GM21367 (cell line): Measurements from ENCODE around the gene SLC22A17.
"Not testable (repeated sequence)": the region's sequence is repeated elsewhere in the genome, so short reads cannot be mapped to it uniquely, and the experiment has no call there.

Experiments
- ATAC-seq: cut with Tn5 transposase; IDR thresholded peaks from one replicate; pipeline ENCODE4 v1.9.1; 2021; ENCODE audit not compliant: unreplicated experiment

SLC22A17 gene

GRCh38 chr14:23352506-23353432, at the start of gene SLC22A17:
SLC22A17 (minus strand) TSS chr14:23352887.
- ATAC-seq = no peak

- ATAC-seq = no peak
Measured at GRCh38 chr14:23401291-23401690, 48.6 kb upstream of the SLC22A17 start.

- ATAC-seq = not testable (repeated sequence)
Measured at GRCh38 chr14:23400496-23401149, 47.9 kb upstream of the SLC22A17 start.

- no peak for ATAC-seq
Measured at GRCh38 chr14:23399591-23399990, 46.9 kb upstream of the SLC22A17 start.

- ATAC-seq = no peak
Measured at GRCh38 chr14:23399136-23399535, 46.4 kb upstream of the SLC22A17 start.

- ATAC-seq = no peak
Measured at GRCh38 chr14:23398348-23398747, 45.7 kb upstream of the SLC22A17 start.

GRCh38 chr14:23396781-23397407, 44.2 kb upstream of the SLC22A17 start:
- no peak for ATAC-seq

GRCh38 chr14:23396126-23396525, 43.4 kb upstream of the SLC22A17 start:
- ATAC-seq = no peak

- ATAC-seq = no peak
Measured at GRCh38 chr14:23392613-23393012, 39.9 kb upstream of the SLC22A17 start.

GRCh38 chr14:23389871-23390270, 37.2 kb upstream of the SLC22A17 start:
- not testable (repeated sequence) for ATAC-seq

- no peak for ATAC-seq
Measured at GRCh38 chr14:23389396-23389795, 36.7 kb upstream of the SLC22A17 start.

GRCh38 chr14:23388996-23389395, 36.3 kb upstream of the SLC22A17 start:
- no peak for ATAC-seq

- no peak for ATAC-seq
Measured at GRCh38 chr14:23387916-23388882, 35.5 kb upstream of the SLC22A17 start.

GRCh38 chr14:23386999-23387398, 34.3 kb upstream of the SLC22A17 start:
- no peak for ATAC-seq

- not testable (repeated sequence) for ATAC-seq
Measured at GRCh38 chr14:23386266-23386657, 33.6 kb upstream of the SLC22A17 start.

GRCh38 chr14:23385642-23386265, 33.1 kb upstream of the SLC22A17 start:
- ATAC-seq = no peak

- ATAC-seq = no peak
Measured at GRCh38 chr14:23385244-23385641, 32.6 kb upstream of the SLC22A17 start.

- ATAC-seq = no peak
Measured at GRCh38 chr14:23384364-23385080, 31.8 kb upstream of the SLC22A17 start.

- no peak for ATAC-seq
Measured at GRCh38 chr14:23382731-23383440, 30.2 kb upstream of the SLC22A17 start.
